AG09319 (cell line): ENCODE data around the gene DEK.

Experiments
- DNase-seq: peaks from one replicate; pipeline ENCODE4 v3.0.0-alpha.2; 2010; ENCODE audit warnings: low read depth; ENCODE audit errors: extremely low read depth
- TF ChIP-seq, protein P1 (sequence below): IDR thresholded peaks from 2 replicates; pipeline ENCODE4 v1.5.1; 2011; ENCODE audit warnings: low read depth, mild to moderate bottlenecking, inconsistent platforms, low read length, moderate library complexity

The DEK gene

GRCh38 chr6:18264923-18265377 is 620 bp upstream of the DEK start:
- no peak for DNase-seq
- TF ChIP-seq, protein P1, sequence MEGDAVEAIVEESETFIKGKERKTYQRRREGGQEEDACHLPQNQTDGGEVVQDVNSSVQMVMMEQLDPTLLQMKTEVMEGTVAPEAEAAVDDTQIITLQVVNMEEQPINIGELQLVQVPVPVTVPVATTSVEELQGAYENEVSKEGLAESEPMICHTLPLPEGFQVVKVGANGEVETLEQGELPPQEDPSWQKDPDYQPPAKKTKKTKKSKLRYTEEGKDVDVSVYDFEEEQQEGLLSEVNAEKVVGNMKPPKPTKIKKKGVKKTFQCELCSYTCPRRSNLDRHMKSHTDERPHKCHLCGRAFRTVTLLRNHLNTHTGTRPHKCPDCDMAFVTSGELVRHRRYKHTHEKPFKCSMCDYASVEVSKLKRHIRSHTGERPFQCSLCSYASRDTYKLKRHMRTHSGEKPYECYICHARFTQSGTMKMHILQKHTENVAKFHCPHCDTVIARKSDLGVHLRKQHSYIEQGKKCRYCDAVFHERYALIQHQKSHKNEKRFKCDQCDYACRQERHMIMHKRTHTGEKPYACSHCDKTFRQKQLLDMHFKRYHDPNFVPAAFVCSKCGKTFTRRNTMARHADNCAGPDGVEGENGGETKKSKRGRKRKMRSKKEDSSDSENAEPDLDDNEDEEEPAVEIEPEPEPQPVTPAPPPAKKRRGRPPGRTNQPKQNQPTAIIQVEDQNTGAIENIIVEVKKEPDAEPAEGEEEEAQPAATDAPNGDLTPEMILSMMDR: no peak

- TF ChIP-seq, protein P1: no peak
- DNase-seq: no peak
Measured at GRCh38 chr6:18263418-18264218, 712 bp downstream of the DEK start.

- no peak for DNase-seq
- TF ChIP-seq, protein P1: no peak
Measured at GRCh38 chr6:18262702-18263417, 1.5 kb downstream of the DEK start.

GRCh38 chr6:18261877-18262276 is 2.5 kb downstream of the DEK start:
- TF ChIP-seq, protein P1: no peak

DNA sequence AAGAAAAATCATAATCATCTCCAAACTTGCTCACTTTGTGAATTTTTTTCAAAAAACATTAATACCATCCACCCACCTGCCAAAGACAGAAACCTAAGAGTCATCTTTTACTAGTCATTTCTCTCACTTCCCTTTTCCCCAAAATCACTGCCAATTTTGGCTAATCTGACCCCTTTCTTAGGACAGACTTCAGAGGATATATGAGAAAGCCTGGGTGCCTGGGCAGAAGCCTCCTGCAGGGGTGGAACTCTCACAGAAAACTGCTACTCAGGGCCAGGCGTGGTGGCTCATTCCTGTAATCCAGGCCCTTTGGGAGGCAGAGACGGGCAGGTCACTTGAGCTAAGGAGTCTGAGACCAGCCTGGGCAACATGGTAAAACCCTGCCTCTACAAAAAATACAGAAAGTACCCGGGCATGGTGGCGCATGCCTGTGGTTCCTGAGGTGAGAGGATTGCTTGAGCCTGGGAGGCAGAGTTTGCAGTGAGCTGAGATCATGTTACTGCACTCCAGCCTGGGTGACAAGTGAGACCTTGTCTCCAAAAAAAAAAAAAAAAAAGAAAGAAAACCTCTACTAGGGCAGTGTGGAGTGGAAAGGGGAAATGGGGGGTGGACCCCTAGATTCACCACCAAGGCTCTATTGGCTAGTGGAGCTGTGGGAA is 3.8 kb downstream of the DEK start:
- no peak for DNase-seq
- TF ChIP-seq, protein P1: no peak

More at GRCh38 chr6:18261877-18262276, 2.5 kb downstream of the DEK start:
- no peak for DNase-seq

- DNase-seq: no peak
- TF ChIP-seq, protein P1: no peak
Measured at GRCh38 chr6:18259675-18260447, 4.5 kb downstream of the DEK start.
